ENCODE measurements around the gene SLC25A42. TPM values are rescaled to one million over a fixed set of nuclear protein-coding genes. Genes with fewer than 3 reads are reported as not detected.

SLC25A42 gene
- total and polyA plus RNA-seq, 7 donors: 2.4 to 9.5 (median 7.8) TPM

DNA sequence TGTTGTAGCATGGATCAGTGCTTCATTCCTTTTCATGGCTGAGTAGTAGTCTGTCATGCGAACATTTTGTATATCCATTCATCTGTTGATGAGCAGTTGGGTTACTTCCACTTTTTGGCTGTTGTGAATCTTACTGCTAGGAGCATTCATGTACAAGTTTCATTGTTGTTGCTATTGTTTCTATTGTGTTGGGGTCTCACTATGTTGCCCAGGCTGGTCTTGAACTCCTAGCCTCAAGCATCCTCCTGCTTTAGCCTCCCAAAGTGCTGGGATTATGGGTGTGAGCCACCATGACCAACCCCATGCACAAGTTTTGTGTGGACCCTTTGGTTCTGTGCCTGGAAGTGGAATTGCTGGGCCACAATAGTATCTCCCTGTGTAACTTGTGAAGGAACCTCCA is 15.8 kb downstream of the SLC25A42 start:
- Histone ChIP-seq H3K4me1 (no peaks in the 10 kb centered on the region), H3K36me3 (no peaks in the 10 kb centered on the region), H3K27ac (no peak overlapping the region), H3K9me3 (no peaks in the 10 kb centered on the region), H3K4me3 (no peak overlapping the region), H3K27me3 (no peaks in the 10 kb centered on the region)
- TF ChIP-seq POLR2AphosphoS5 (IDR thresholded peaks at IDR 0.05) (no peak), POLR2A (IDR thresholded peaks at IDR 0.05) (no peak), EP300 (IDR thresholded peaks at IDR 0.05) (no peak)
- TF ChIP-seq, protein P1, sequence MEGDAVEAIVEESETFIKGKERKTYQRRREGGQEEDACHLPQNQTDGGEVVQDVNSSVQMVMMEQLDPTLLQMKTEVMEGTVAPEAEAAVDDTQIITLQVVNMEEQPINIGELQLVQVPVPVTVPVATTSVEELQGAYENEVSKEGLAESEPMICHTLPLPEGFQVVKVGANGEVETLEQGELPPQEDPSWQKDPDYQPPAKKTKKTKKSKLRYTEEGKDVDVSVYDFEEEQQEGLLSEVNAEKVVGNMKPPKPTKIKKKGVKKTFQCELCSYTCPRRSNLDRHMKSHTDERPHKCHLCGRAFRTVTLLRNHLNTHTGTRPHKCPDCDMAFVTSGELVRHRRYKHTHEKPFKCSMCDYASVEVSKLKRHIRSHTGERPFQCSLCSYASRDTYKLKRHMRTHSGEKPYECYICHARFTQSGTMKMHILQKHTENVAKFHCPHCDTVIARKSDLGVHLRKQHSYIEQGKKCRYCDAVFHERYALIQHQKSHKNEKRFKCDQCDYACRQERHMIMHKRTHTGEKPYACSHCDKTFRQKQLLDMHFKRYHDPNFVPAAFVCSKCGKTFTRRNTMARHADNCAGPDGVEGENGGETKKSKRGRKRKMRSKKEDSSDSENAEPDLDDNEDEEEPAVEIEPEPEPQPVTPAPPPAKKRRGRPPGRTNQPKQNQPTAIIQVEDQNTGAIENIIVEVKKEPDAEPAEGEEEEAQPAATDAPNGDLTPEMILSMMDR (IDR thresholded peaks at IDR 0.05): no peak
- WGBS, 2 donors: 95 to 96% methylated on average over 1 of the region's 1 CpG
- intact Hi-C loops (cut with DNase I): no loop called here
- DNase-seq: no peak

DNA sequence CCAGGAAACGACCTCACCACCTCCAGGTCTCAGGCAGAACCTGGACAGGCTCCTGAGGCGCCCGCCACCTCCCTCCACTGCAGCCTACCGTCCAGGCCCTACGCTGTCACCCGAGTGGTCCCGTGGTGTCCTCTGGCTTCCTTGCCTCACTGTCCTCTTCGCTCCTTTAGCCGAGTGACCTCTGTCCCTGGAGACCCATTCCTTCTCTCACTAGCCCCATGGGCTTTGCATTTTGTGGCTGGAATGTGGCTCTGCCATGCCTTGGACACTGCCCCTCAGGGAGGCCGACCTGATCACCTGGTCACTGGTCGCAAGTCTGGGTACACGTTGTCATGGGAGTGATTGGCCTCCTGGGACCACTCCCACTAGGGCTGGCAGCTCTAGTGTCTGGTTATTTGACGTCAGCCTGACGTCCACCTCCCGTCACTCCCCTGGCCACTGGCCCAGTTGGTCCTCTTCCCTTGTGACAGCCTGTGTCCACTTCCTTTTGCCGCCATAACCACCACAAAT is 17.9 kb downstream of the SLC25A42 start:
- no peak for DNase-seq
- no peaks in the 10 kb centered on the region for H3K4me1 ChIP-seq
- 85 to 87% methylated on average over 16 of the region's 16 CpGs for WGBS, 2 donors
- intact Hi-C loops (cut with DNase I): no loop called here
- no peak for TF ChIP-seq POLR2A (IDR thresholded peaks at IDR 0.05)
- TF ChIP-seq EP300 (IDR thresholded peaks at IDR 0.05): peak in 1 of 4 donors; percentile 16
- no peaks in the 10 kb centered on the region for H3K9me3 ChIP-seq
- H3K27ac ChIP-seq: no peak overlapping the region
- no peaks in the 10 kb centered on the region for H3K27me3 ChIP-seq
- H3K36me3 ChIP-seq: no peaks in the 10 kb centered on the region
- H3K4me3 ChIP-seq: no peak overlapping the region

DNA sequence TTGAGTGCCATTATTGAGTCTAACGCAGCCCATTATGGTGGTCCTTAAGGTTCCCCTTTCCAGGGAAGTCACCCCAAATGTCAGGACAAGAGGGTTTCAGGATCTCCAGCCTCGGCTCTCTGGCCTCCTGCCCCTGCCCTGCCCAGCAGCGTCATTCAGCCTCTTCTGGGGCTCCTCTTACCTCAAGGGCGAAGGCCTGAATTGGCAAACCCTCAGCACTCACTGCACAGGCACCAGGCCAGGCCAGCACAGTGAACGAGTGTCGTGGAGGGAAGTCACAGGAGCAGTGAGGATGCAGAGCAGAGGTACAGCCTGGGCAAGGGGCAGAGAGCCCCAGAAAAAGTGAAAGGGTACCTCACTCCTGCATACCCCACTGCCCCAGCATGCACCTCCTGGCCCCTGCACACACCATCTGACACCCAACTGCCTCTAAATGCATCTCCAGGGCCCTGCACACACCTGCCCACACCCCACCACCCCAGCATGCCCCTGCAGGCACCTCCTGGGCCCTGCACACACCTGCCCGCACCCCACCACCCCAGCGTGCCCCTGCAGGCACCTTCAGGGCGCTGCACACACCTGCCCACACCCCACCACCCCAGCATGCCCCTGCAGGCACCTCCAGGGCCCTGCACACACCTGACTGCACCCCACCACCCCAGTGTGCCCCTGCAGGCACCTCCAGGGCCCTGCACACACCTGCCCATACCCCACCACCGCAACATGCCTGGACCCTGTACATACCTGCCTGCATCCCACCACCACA is 19.8 kb downstream of the SLC25A42 start:
- Histone ChIP-seq H3K27ac (no peak overlapping the region), H3K4me3 (no peak overlapping the region), H3K36me3 (no peaks in the 10 kb centered on the region), H3K27me3 (no peaks in the 10 kb centered on the region), H3K9me3 (no peaks in the 10 kb centered on the region), H3K4me1 (no peaks in the 10 kb centered on the region)
- WGBS, 2 donors: 93 to 94% methylated on average over 10 of the region's 10 CpGs
- no peak for TF ChIP-seq POLR2A (IDR thresholded peaks at IDR 0.05)
- TF ChIP-seq, protein P1 (IDR thresholded peaks at IDR 0.05): no peak
- TF ChIP-seq POLR2AphosphoS5 (IDR thresholded peaks at IDR 0.05): no peak
- no peak for TF ChIP-seq EP300 (IDR thresholded peaks at IDR 0.05)
- DNase-seq: no peak
- intact Hi-C loops (cut with DNase I): no loop called here

DNA sequence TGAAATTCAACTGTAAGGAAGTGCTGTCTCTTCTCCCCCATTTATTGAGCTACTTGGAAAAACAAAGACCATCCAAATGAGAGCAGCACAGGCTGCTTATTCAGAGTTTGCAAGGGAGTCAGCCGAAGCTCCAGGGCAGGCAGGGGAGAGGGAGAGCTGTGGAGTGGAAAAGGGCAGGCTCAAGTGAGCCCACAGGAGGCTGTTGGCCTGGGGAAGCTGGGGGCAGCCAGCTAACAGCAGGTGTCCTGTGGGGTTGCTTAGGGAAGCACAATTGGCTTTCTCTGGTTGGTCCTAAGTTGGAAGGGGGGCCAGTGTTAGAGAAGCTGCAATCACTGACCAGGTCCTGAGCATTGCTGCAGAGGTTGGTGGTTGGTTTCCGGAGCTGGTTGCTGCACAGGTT is 23.9 kb downstream of the SLC25A42 start:
- Histone ChIP-seq H3K27ac (no peak overlapping the region), H3K36me3 (no peaks in the 10 kb centered on the region), H3K4me1 (no peaks in the 10 kb centered on the region), H3K9me3 (no peaks in the 10 kb centered on the region), H3K27me3 (no peaks in the 10 kb centered on the region), H3K4me3 (no peak overlapping the region)
- intact Hi-C loops (cut with DNase I): no loop called here
- no peak for DNase-seq
- TF ChIP-seq EP300 (IDR thresholded peaks at IDR 0.05) (no peak), POLR2AphosphoS5 (IDR thresholded peaks at IDR 0.05) (no peak), POLR2A (IDR thresholded peaks at IDR 0.05) (no peak)
- TF ChIP-seq, protein P1 (IDR thresholded peaks at IDR 0.05): no peak
- 93 to 95% methylated on average over 2 of the region's 2 CpGs for WGBS, 2 donors

DNA sequence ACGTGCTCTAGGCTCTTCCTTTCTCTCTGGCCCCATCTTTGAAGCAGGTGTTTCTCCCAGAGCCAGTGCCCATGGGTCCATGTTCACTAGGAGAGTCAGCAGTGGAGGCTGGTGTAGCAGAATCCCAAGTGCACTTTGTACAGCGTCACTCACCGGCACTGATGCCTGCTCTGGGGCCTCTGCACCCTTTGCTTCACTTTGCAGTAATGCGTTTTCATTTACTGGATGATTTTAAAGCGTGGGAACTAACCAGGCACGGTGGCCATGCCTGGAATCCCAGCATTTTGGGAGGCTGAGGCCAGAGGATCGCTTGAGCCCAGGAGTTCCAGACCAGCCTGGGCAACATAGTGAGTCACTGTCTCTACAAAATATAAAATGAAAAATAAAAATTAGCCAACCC is 30.7 kb downstream of the SLC25A42 start:
- WGBS, 2 donors: 93 to 94% methylated on average over 7 of the region's 7 CpGs
- TF ChIP-seq EP300 (IDR thresholded peaks at IDR 0.05): no peak
- TF ChIP-seq, protein P1 (IDR thresholded peaks at IDR 0.05): no peak
- no peak for TF ChIP-seq POLR2AphosphoS5 (IDR thresholded peaks at IDR 0.05)
- no peak for TF ChIP-seq POLR2A (IDR thresholded peaks at IDR 0.05)
- Histone ChIP-seq H3K9me3 (no peaks in the 10 kb centered on the region), H3K36me3 (peaks cover 0 to 16% (median 0%) of the 10 kb centered on the region in 4 donors), H3K4me3 (no peak overlapping the region), H3K27ac (no peak overlapping the region), H3K27me3 (no peaks in the 10 kb centered on the region), H3K4me1 (no peaks in the 10 kb centered on the region)
- DNase-seq: no peak
- intact Hi-C loops (cut with DNase I): no loop called here
